ENCODE results near the gene TSPAN5. TPM values are rescaled to one million over a fixed set of nuclear protein-coding genes. Genes with fewer than 3 reads are reported as not detected.

Gene TSPAN5
- total and polyA plus RNA-seq, 3 experiments from 2014 or later, result 15.9 to 29.7 (median 16.7) TPM

- ChIA-PET POLR2A (no interaction called here), CTCF (interaction anchor here (1.0 kb wide), 1 partner anchor 23 kb away, joined by 3 read pairs; no protein-coding TSS in a partner anchor)
- H3K4me1 ChIP-seq (ENCODE audit: insufficient read depth, low read length), result peaks cover 38% of the 10 kb centered on the region
- H3K27me3 Mint-ChIP-seq, result no peaks in the 10 kb centered on the region
- H3K4me1 Mint-ChIP-seq, result peaks cover 39 to 47% (median 41%) of the 10 kb centered on the region in 3 donors
- peaks cover 3% of the 10 kb centered on the region for H3K36me3 ChIP-seq (ENCODE audit: insufficient read depth, low read length)
- no peaks in the 10 kb centered on the region for H3K9me3 Mint-ChIP-seq
- DNase-seq, result no peak
- H3K4me3 ChIP-seq (ENCODE audit: low read length), result no peak overlapping the region
- H3K27me3 ChIP-seq (ENCODE audit: insufficient read depth, low read length, poor library complexity, severe bottlenecking), result no peaks in the 10 kb centered on the region
- no peak overlapping the region for H3K27ac ChIP-seq (ENCODE audit: low read depth, low read length)
- peaks cover 15 to 37% (median 23%) of the 10 kb centered on the region in 3 donors for H3K36me3 Mint-ChIP-seq
- no peaks in the 10 kb centered on the region for H3K9me3 ChIP-seq (ENCODE audit: low read length)
- peak overlapping the region in 1 of 8 donors; percentile 3 for H3K27ac Mint-ChIP-seq
- peak overlapping the region in 2 of 7 donors; percentile 11 to 12 for H3K4me3 Mint-ChIP-seq
Observed at GRCh38 chr4:98444371-98444770, 214.0 kb downstream of the TSPAN5 start.

GRCh38 chr4:98434816-98435215 lies 223.6 kb downstream of the TSPAN5 start:
- Histone ChIP-seq H3K27me3 (ENCODE audit: insufficient read depth, low read length, poor library complexity, severe bottlenecking) (no peaks in the 10 kb centered on the region), H3K4me3 (ENCODE audit: low read length) (no peak overlapping the region), H3K27ac (ENCODE audit: low read depth, low read length) (no peak overlapping the region), H3K9me3 (ENCODE audit: low read length) (no peaks in the 10 kb centered on the region), H3K4me1 (ENCODE audit: insufficient read depth, low read length) (no peaks in the 10 kb centered on the region), H3K36me3 (ENCODE audit: insufficient read depth, low read length) (peaks cover 18% of the 10 kb centered on the region)
- H3K9me3 Mint-ChIP-seq, result no peaks in the 10 kb centered on the region
- H3K4me1 Mint-ChIP-seq, result no peaks in the 10 kb centered on the region
- no peak for DNase-seq
- ChIA-PET POLR2A (no interaction called here), CTCF (no interaction called here)
- H3K27me3 Mint-ChIP-seq, result no peaks in the 10 kb centered on the region
- peaks cover 4 to 52% (median 10%) of the 10 kb centered on the region in 3 donors for H3K36me3 Mint-ChIP-seq
- H3K4me3 Mint-ChIP-seq, result no peak overlapping the region
- H3K27ac Mint-ChIP-seq, result no peak overlapping the region

DNA sequence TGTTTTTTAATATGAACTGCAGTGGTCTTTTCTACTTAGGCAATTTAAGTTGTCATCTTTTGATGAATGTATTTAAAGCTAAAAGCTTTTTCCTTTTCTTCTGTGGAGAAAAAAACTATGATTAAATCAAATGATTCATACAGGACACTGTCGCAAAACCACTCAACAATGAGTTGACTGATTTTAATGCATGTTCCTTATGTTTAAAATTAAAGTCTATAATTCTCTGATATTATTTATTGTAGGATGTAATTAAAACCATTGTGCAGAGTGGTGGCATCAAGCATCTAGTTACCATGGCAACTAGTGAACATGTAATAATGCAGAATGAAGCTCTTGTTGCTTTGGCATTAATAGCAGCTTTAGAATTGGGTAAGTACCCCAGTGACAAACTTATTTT lies 224.7 kb downstream of the TSPAN5 start:
- Mint-ChIP-seq H3K27me3 (no peaks in the 10 kb centered on the region), H3K36me3 (peaks cover 4 to 44% (median 7%) of the 10 kb centered on the region in 3 donors), H3K4me1 (no peaks in the 10 kb centered on the region), H3K9me3 (no peaks in the 10 kb centered on the region), H3K4me3 (no peak overlapping the region), H3K27ac (peak overlapping the region in 2 of 8 donors; percentile 12 to 19)
- peaks cover 18% of the 10 kb centered on the region for H3K36me3 ChIP-seq (ENCODE audit: insufficient read depth, low read length)
- POLR2A ChIA-PET, result no interaction called here
- CTCF ChIA-PET, result no interaction called here
- H3K9me3 ChIP-seq (ENCODE audit: low read length), result no peaks in the 10 kb centered on the region
- H3K27ac ChIP-seq (ENCODE audit: low read depth, low read length), result no peak overlapping the region
- no peaks in the 10 kb centered on the region for H3K27me3 ChIP-seq (ENCODE audit: insufficient read depth, low read length, poor library complexity, severe bottlenecking)
- DNase-seq, result no peak
- H3K4me3 ChIP-seq (ENCODE audit: low read length), result no peak overlapping the region
- H3K4me1 ChIP-seq (ENCODE audit: insufficient read depth, low read length), result no peaks in the 10 kb centered on the region

GRCh38 chr4:98430708-98431403 lies 227.6 kb downstream of the TSPAN5 start:
- Histone ChIP-seq H3K4me1 (ENCODE audit: insufficient read depth, low read length) (no peaks in the 10 kb centered on the region), H3K27me3 (ENCODE audit: insufficient read depth, low read length, poor library complexity, severe bottlenecking) (no peaks in the 10 kb centered on the region), H3K27ac (ENCODE audit: low read depth, low read length) (no peak overlapping the region), H3K9me3 (ENCODE audit: low read length) (no peaks in the 10 kb centered on the region), H3K36me3 (ENCODE audit: insufficient read depth, low read length) (peaks cover 15% of the 10 kb centered on the region), H3K4me3 (ENCODE audit: low read length) (no peak overlapping the region)
- ChIA-PET CTCF (no interaction called here), POLR2A (no interaction called here)
- Mint-ChIP-seq H3K4me3 (no peak overlapping the region), H3K36me3 (peaks cover 5 to 30% (median 17%) of the 10 kb centered on the region in 3 donors), H3K27ac (peak overlapping the region in 1 of 8 donors; percentile 46), H3K9me3 (peaks cover 0 to 5% (median 2%) of the 10 kb centered on the region in 5 donors), H3K27me3 (no peaks in the 10 kb centered on the region), H3K4me1 (peaks cover 4 to 5% (median 5%) of the 10 kb centered on the region in 3 donors)
- no peak for DNase-seq

GRCh38 chr4:98423009-98423408 lies 235.4 kb downstream of the TSPAN5 start:
- peaks cover 21% of the 10 kb centered on the region for H3K36me3 ChIP-seq (ENCODE audit: insufficient read depth, low read length)
- no peak overlapping the region for H3K4me3 ChIP-seq (ENCODE audit: low read length)
- Mint-ChIP-seq H3K4me3 (no peak overlapping the region), H3K9me3 (peaks cover 0 to 5% (median 3%) of the 10 kb centered on the region in 5 donors), H3K36me3 (peaks cover 25 to 61% (median 61%) of the 10 kb centered on the region in 3 donors), H3K27me3 (no peaks in the 10 kb centered on the region), H3K4me1 (peaks cover 6 to 10% (median 8%) of the 10 kb centered on the region in 3 donors), H3K27ac (peak overlapping the region in 1 of 8 donors; percentile 16)
- H3K27ac ChIP-seq (ENCODE audit: low read depth, low read length), result no peak overlapping the region
- DNase-seq, result no peak
- H3K9me3 ChIP-seq (ENCODE audit: low read length), result no peaks in the 10 kb centered on the region
- CTCF ChIA-PET, result interaction anchor here (1.3 kb wide), 1 partner anchor 10 kb away, joined by 3 read pairs; no protein-coding TSS in a partner anchor
- no peaks in the 10 kb centered on the region for H3K4me1 ChIP-seq (ENCODE audit: insufficient read depth, low read length)
- POLR2A ChIA-PET, result no interaction called here
- H3K27me3 ChIP-seq (ENCODE audit: insufficient read depth, low read length, poor library complexity, severe bottlenecking), result no peaks in the 10 kb centered on the region

DNA sequence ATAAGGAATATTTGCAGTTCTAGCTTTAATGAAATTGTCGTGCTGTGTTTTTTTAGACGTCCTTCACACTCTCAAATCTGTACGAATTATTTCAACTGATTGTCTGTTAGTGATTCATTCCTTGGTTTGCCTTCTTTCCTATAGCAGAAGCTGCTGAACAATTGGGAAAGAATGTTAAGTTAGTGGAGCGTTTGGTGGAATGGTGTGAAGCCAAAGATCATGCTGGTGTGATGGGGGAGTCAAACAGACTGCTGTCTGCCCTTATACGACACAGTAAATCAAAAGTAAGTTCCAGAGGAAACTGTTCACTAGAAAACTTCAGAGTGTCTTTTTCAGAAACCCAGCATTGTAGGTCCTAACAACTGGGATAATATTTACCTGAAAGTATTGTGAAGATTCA lies 237.3 kb downstream of the TSPAN5 start:
- Histone ChIP-seq H3K9me3 (ENCODE audit: low read length) (no peaks in the 10 kb centered on the region), H3K4me3 (ENCODE audit: low read length) (no peak overlapping the region), H3K4me1 (ENCODE audit: insufficient read depth, low read length) (no peaks in the 10 kb centered on the region), H3K27me3 (ENCODE audit: insufficient read depth, low read length, poor library complexity, severe bottlenecking) (no peaks in the 10 kb centered on the region), H3K27ac (ENCODE audit: low read depth, low read length) (no peak overlapping the region), H3K36me3 (ENCODE audit: insufficient read depth, low read length) (peaks cover 21% of the 10 kb centered on the region)
- DNase-seq, result no peak
- Mint-ChIP-seq H3K36me3 (peaks cover 30 to 73% (median 54%) of the 10 kb centered on the region in 3 donors), H3K27ac (no peak overlapping the region), H3K4me1 (peaks cover 4 to 7% (median 7%) of the 10 kb centered on the region in 3 donors), H3K9me3 (peaks cover 0 to 4% (median 1%) of the 10 kb centered on the region in 5 donors), H3K27me3 (no peaks in the 10 kb centered on the region), H3K4me3 (no peak overlapping the region)
- ChIA-PET POLR2A (no interaction called here), CTCF (no interaction called here)

All from CD8-positive, alpha-beta memory T cell (primary cell).